Measurements from ENCODE around the gene STAMBPL1. TPM values are rescaled to one million over a fixed set of nuclear protein-coding genes. Genes with fewer than 3 reads are reported as not detected.

STAMBPL1 gene
- total RNA-seq, 3 donors from 2014 or later (not counting 1 experiment from before 2014, with no cell fraction given), result 14.8 to 30.3 (median 18.1) TPM

- ATAC-seq, result no peak
- Histone ChIP-seq H3K4me3 (ENCODE audit: low read length) (no peak overlapping the region), H3K4me1 (ENCODE audit: control insufficient read depth, insufficient read depth, low read length) (peaks cover 5% of the 10 kb centered on the region), H3K9me3 (ENCODE audit: control insufficient read depth, insufficient read depth, low read length) (no peaks in the 10 kb centered on the region), H3K27me3 (ENCODE audit: control insufficient read depth, insufficient read depth, low read length) (no peaks in the 10 kb centered on the region), H3K27ac (ENCODE audit: low read length) (no peak overlapping the region), H3K36me3 (ENCODE audit: control insufficient read depth, insufficient read depth, low read length) (no peaks in the 10 kb centered on the region)
- Mint-ChIP-seq H3K4me3 (no peak overlapping the region), H3K4me1 (peaks cover 28 to 41% of the 10 kb centered on the region in 2 donors), H3K27ac (peak overlapping the region; percentile 3 to 77), H3K36me3 (no peaks in the 10 kb centered on the region), H3K27me3 (ENCODE audit: low read depth in 2 of 2) (no peaks in the 10 kb centered on the region), H3K9me3 (no peaks in the 10 kb centered on the region)
- DNase-seq, result no peak
- TF ChIP-seq CTCF (IDR thresholded peaks at IDR 0.05), result no peak
- intact Hi-C loops (cut with micrococcal nuclease), result no loop called here
Observed at GRCh38 chr10:88832376-88832775, 47.7 kb upstream of the STAMBPL1 start.

- H3K27me3 ChIP-seq (ENCODE audit: control insufficient read depth, insufficient read depth, low read length), result no peaks in the 10 kb centered on the region
- intact Hi-C loops (cut with micrococcal nuclease), result no loop called here
- ATAC-seq (no peak), DNase-seq (no peak)
- no peak overlapping the region for H3K4me3 Mint-ChIP-seq
- no peaks in the 10 kb centered on the region for H3K9me3 Mint-ChIP-seq
- no CpG with 5 or more reads among the region's 2 CpGs for WGBS (ENCODE audit: insufficient coverage)
- TF ChIP-seq CTCF (IDR thresholded peaks at IDR 0.05), result no peak
- no peaks in the 10 kb centered on the region for H3K36me3 ChIP-seq (ENCODE audit: control insufficient read depth, insufficient read depth, low read length)
- H3K4me3 ChIP-seq (ENCODE audit: low read length), result no peak overlapping the region
- peaks cover 5% of the 10 kb centered on the region for H3K4me1 ChIP-seq (ENCODE audit: control insufficient read depth, insufficient read depth, low read length)
- H3K36me3 Mint-ChIP-seq, result no peaks in the 10 kb centered on the region
- no peak overlapping the region for H3K27ac ChIP-seq (ENCODE audit: low read length)
- peaks cover 28 to 35% of the 10 kb centered on the region in 2 donors for H3K4me1 Mint-ChIP-seq
- H3K27ac Mint-ChIP-seq, result peak overlapping the region; percentile 3 to 77
- no peaks in the 10 kb centered on the region for H3K9me3 ChIP-seq (ENCODE audit: control insufficient read depth, insufficient read depth, low read length)
- H3K27me3 Mint-ChIP-seq (ENCODE audit: low read depth in 2 of 2), result no peaks in the 10 kb centered on the region
Observed at GRCh38 chr10:88833156-88833555, 46.9 kb upstream of the STAMBPL1 start.

- DNase-seq (peak in 1 of 2 donors; percentile 44), ATAC-seq (peak in 1 of 3 donors; percentile 41)
- Histone ChIP-seq H3K4me1 (ENCODE audit: control insufficient read depth, insufficient read depth, low read length) (peaks cover 5% of the 10 kb centered on the region), H3K27me3 (ENCODE audit: control insufficient read depth, insufficient read depth, low read length) (no peaks in the 10 kb centered on the region), H3K27ac (ENCODE audit: low read length) (no peak overlapping the region), H3K4me3 (ENCODE audit: low read length) (no peak overlapping the region), H3K36me3 (ENCODE audit: control insufficient read depth, insufficient read depth, low read length) (no peaks in the 10 kb centered on the region), H3K9me3 (ENCODE audit: control insufficient read depth, insufficient read depth, low read length) (no peaks in the 10 kb centered on the region)
- no peaks in the 10 kb centered on the region for H3K36me3 Mint-ChIP-seq
- H3K27ac Mint-ChIP-seq, result peak overlapping the region; percentile 31 to 77
- intact Hi-C loops (cut with micrococcal nuclease), result loop anchor here (2.0 kb wide), 1 partner anchor 47 kb away; the partner anchor contains the start of gene STAMBPL1
- 6% methylated on average over 2 of the region's 2 CpGs for WGBS (ENCODE audit: insufficient coverage)
- no peak overlapping the region for H3K4me3 Mint-ChIP-seq
- TF ChIP-seq CTCF (IDR thresholded peaks at IDR 0.05), result no peak
- no peaks in the 10 kb centered on the region for H3K27me3 Mint-ChIP-seq (ENCODE audit: low read depth in 2 of 2)
- peaks cover 28 to 30% of the 10 kb centered on the region in 2 donors for H3K4me1 Mint-ChIP-seq
- no peaks in the 10 kb centered on the region for H3K9me3 Mint-ChIP-seq
Observed at GRCh38 chr10:88833723-88834122, 46.3 kb upstream of the STAMBPL1 start.

Data from natural killer cell (primary cell).